Pons (tissue), 1 donor: Measurements from ENCODE around the gene CCDC83.
"Not testable (repeated sequence)": the region's sequence is repeated elsewhere in the genome, so short reads cannot be mapped to it uniquely, and the experiment has no call there.

ENCODE experiments used
- DNase-seq: peaks from one replicate; pipeline ENCODE4 v3.0.0-alpha.2; 2016; ENCODE audit warnings: low spot score

Gene CCDC83

GRCh38 chr11:85835729-85836128 is 19.5 kb upstream of the CCDC83 start:
- no peak for DNase-seq

DNA sequence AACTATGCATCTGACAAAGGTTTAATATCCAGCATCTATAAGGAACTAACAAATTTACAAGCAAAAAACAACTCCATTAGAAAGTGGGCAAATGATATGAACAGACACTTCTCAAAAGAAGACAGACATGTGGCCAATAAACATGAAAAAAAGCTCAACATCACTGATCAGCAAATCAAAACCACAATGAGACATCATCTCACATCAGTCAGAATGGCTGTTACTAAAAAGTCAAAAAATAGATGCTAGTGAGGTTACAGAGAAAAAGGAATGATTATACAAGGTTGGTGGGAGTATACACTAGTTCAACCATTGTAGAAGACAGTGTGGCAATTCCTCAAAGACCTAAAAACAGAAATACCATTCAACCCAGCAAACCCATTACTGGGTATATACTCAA is 14.3 kb upstream of the CCDC83 start:
- not testable (repeated sequence) for DNase-seq

DNA sequence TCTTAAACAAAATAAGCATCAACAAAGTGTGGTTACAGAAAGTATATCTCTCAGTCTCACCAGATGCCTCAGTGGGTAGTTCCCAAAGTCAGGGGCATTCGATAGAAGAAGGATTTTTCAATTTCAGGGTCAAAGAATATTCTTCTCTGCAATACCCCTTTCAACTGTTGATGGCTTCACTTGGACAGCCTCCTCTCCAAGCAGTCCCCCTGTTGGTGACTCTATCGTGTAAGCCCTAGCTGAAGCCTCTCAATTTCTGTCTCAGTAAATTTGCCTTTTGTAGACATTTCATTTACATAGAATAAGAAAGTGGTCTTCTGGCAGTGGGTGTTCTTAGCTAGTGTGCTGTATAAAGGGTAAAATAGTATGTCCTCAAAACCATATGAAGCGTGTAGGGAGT is 11.3 kb upstream of the CCDC83 start:
- DNase-seq = no peak

DNA sequence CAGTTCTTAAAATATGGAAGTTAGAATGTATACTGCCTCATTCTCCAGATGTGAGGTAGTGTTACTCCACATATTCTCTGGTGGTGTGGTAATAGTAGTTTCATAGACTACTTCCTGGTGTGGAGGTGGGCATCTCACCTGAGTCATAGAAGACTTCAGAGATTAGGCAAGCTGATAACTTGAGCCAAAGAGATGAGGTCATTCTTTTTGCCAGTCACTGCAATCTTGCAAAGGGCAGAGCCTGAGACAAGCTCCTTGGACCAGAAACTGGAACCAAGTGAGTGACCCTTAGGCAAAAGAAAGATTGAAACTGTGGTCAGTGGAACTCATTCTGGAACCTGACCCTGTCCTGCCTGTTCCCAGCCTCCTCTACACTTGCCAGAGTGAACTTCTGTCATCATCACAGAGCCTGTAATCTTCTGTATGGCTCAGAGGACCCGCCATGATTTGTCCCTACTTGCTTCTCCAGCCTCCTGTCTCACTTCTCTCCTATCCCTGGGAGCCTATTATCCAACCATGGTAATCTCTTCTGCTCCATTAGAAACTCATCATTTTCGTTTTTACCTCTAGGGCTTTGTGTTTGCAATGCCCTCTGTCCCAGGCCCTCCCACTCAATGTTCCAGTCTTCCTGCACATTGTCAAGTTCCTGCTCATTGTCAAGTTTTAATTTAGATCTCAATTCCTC is 10.6 kb upstream of the CCDC83 start:
- DNase-seq = no peak

DNA sequence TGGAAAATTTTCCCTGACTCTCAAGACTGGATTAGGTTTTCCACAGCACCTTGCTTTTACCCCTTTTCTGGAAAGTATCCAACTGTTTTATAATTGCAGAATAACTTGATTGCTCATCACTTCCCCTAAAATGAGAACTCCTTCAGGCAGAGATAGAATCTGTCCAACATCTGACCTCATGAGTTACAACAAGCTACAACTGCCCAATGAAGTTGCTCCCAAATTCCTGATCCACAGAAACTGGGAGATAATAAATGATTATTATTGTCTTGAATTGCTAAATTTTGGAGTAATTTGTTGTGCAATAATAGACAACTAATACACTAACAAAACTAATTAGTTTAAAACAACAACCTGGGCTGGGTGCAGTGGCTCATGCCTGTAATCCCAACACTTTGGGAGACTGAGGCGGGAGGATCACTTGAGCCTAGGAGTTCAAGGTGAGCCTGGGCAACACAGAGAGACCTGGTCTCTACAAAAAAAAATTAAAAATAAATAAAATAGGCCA is 10.0 kb upstream of the CCDC83 start:
- no peak for DNase-seq

GRCh38 chr11:85847436-85847835 is 7.7 kb upstream of the CCDC83 start:
- no peak for DNase-seq

DNA sequence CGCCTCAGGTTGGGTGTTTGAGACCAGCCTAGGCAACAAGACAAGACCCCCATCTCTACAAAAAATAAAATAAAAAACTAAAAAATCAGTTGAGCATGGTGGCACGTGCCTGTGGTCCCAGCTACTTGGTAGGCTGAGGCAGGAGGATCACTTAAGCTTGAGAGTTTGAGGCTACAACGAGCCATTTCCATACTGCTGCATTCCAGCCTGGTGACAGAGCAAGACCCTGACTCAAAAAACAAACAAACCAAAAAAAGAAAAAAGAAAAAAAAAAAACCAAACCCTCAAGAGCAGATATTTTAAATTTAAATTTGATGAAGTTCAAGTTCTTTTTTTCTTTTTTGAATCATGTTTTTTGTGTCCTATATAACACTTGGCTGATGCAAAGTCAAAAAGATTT is 7.2 kb upstream of the CCDC83 start:
- DNase-seq = no peak

DNA sequence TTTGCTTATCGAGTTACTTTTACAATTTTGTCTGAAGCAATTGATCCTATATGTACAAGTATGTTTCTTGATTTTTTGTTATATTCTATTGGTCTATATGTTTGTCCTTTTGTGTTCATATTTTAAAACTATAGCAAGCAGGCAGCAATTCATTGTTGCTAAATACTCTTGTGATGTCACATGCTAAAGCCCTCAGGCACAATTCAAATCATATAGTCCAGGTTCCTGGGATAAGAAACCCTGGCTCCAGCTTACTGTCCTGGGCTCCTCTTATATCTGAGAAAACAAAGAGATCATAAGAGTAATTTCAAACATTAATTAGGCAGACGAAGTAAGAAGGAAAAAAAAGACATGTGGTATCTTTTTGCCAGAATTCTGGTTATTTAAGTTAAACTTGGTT is 6.6 kb upstream of the CCDC83 start:
- DNase-seq = no peak

DNA sequence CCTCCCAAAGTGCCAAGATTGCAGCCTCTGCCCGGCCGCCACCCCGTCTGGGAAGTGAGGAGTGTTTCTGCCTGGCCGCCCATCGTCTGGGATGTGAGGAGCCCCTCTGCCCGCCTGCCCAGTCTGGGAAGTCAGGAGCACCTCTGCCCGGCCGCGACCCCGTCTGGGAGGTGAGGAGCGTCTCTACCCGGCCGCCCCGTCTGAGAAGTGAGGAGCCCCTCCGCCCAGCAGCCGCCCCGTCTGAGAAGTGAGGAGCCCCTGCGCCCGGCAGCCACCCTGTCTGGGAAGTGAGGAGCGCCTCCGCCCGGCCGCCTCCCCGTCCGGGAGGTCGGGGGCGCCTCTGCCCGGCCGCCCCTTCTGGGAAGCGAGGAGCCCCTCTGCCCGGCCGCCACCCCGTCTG is 2.4 kb upstream of the CCDC83 start:
- DNase-seq = not testable (repeated sequence)

- DNase-seq = not testable (repeated sequence)
Measured at GRCh38 chr11:85853541-85853940, 1.6 kb upstream of the CCDC83 start.

GRCh38 chr11:85854212-85854556 is 999 bp upstream of the CCDC83 start:
- no peak for DNase-seq

GRCh38 chr11:85854557-85855340 is 434 bp upstream of the CCDC83 start:
- peak; percentile 87 for DNase-seq

DNA sequence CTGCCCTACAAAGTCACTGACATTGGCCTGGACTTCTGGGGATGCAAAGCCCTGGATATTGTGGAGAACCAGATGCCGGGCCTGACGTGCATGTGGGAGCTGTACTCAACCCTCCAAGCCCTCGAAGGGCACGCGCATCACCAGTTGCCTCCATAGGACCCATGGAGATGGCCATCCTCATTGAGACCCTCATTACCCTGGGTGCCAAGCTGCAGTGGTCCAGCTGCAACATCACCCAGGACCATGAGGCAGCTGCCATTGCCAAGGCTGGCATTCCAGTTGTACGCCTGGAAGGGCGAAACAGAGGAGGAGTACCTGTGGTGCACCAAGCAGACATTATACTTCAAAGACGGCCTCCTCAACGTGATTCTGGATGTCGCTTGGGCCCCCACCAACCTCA is 1.9 kb downstream of the CCDC83 start:
- DNase-seq = no peak

- not testable (repeated sequence) for DNase-seq
Measured at GRCh38 chr11:85859541-85859940, 4.4 kb downstream of the CCDC83 start.

DNA sequence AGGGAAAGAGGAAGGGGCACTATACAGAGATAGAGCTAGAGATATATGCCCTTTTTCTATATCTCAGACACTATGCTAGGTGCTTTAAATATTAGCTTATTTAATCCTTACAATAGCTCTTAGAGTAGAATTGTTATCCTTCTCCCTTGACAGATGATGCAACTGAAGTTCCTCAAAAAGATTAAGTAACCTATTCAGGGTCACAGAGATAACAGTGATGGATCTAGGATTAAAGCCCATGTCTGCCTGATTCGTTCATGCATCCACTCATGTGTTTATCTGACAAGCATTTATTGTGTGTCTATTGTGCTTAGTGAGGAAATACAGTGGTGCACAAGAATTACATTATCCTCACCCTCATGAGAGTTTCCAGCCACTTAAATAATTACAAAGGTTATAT is 8.7 kb downstream of the CCDC83 start:
- no peak for DNase-seq

DNA sequence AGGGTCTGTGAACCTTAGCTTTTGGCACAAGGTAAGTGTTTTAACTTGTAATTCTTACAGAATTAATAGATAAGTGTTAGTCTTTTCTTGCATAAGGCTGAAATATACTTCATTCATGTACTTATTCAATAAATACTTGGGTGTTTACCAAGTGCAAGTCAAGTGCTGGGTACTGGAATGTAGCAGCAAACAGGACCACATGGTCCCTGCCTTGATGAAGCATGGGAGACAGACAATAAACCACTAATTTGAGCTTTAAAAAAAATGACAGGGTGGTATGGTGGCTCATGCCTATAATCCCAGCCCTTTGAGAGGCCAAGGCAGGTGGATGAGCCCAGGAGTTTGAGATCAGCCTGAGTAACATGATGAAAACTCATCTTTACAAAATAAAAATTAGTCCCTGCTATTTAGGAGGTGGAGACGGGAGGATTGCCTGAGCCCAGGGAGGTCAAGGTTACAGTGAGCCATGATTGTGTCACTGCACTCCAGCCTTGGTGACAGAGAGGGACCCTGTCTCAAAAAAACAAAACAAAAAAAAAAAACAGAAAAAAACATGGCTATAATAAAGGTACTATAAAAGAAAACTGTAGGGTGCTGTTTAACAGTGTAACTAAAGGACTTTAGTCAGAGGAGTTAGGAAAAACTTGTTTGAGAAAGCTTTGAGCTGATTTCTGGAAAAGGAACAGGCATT is 11.1 kb downstream of the CCDC83 start:
- no peak for DNase-seq

- no peak for DNase-seq
Measured at GRCh38 chr11:85867751-85868150, 12.6 kb downstream of the CCDC83 start.

GRCh38 chr11:85869781-85870180 is 14.6 kb downstream of the CCDC83 start:
- DNase-seq = no peak

- DNase-seq = no peak
Measured at GRCh38 chr11:85874265-85874664, 19.1 kb downstream of the CCDC83 start.

DNA sequence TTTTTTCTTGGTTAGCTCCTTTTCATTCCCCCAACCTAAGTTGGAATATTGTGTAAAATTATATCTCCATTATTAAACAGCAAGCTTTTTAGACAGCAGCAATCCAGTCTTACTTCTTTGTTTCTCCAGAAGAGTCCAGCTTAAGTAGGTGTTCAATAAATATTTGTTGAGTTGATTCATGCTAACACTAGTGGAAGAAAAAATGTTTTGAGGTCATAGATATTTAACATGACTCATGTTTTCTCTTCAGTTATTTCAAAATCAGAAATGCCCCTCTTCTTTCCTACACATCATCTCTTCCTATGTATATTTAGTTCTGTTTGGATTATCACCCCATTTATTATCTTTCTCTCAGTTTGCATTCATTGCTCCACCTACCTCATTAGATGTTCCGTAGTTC is 20.3 kb downstream of the CCDC83 start:
- no peak for DNase-seq

DNA sequence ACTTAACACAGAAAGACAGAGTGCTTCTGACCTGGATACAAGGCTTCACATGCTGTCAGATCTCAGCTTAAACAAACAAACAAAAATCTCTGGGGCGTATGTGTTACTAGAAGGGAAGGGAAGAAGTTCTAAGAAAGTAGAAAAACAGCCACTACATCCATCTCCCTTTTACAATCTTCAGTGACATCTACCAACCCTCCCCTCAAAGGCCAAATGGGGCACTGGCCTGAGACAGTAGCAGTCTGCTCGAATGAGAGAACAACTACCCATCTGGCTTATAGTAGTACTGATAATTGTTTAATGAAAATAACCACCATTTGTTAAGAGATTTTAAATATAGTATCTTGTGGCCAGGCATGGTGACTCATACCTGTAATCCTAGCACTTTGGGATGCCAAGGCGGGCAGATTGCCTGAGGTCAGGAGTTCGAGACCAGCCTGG is 29.4 kb downstream of the CCDC83 start:
- DNase-seq = no peak

DNA sequence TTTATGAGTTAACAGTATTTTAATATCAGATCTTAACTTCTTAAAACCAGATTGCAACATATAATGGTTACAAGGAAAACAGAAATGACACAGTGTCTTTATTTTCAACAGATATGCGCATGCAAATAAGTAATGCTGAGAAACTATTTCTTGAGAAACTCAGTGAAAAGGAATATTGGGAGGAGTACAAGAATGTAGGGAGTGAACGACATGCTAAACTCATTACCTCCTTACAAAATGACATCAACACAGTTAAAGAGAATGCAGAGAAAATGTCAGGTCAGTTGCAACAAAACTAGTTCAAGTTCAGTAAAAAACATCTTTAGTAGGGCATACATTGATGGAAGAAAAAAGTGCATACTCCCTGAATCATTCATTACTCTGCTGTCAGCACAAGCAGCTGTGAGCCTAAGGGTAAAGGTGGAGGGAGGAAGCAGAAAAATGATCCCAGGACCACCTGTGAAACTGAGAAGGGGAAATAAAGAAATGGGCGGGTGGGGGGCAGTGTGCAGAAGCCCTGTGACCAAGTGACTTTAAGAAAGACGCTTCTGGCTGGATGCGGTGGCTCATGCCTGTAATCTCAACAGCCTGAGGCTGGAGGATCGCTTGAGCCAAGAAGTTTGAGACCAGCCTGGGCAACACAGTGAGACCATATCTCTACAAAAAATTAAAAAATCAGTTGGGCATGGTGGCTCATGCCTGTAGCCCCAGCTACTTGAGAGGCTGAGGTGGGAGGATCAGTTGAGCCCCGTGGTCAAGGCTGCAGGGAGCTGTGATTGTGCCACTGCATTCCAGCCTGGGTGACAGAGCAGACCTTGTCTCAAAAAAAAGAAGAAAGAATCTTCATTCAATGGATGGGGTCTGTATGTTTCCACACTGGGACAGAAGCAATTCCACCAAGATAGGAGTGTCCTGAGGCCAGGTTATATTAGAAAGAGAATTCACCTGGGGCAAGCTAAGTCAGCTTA is 31.2 kb downstream of the CCDC83 start:
- no peak for DNase-seq
